Measurements from ENCODE around the gene TCEAL2. TPM values are rescaled to one million over a fixed set of nuclear protein-coding genes. Genes with fewer than 3 reads are reported as not detected.

The TCEAL2 gene
- total and polyA plus RNA-seq, 2 of the 8 experiments (the other 6 are each of a cell fraction or from before 2014, with no cell fraction given), result 15.1 TPM; not detected in 1

GRCh38 chrX:102129473-102129872 lies 4.0 kb downstream of the TCEAL2 start:
- H2BK12ac ChIP-seq (ENCODE audit: low read depth, low read length), result no peak overlapping the region
- H3K36me3 ChIP-seq (ENCODE audit: control insufficient read depth in 2 of 4, insufficient read depth in 4 of 4, low read length in 3 of 4), result no peaks in the 10 kb centered on the region
- WGBS, 2 experiments (ENCODE audit: extremely low coverage in 1 of 2, insufficient coverage in 1 of 2, insufficient read length in 1 of 2, insufficient replicate concordance in 2 of 2, low coverage in 1 of 2, low lambda C conversion rate in 2 of 2, missing lambda C conversion rate in 1 of 2), result 80% methylated on average over 1 of the region's 1 CpG; no CpG with 5 or more reads in 1 of the 2 experiments
- ChIA-PET CTCF (ENCODE audit: partially characterized antibody) (interaction anchor here (1.5 to 1.7 kb wide), 2 partner anchors 13 to 365 kb away, joined by 3 to 4 read pairs; no protein-coding TSS in a partner anchor), POLR2A (ENCODE audit: partially characterized antibody) (no interaction called here)
- H2AFZ ChIP-seq (ENCODE audit: low read length), result no peak overlapping the region
- H2BK15ac ChIP-seq (ENCODE audit: low read length), result no peak overlapping the region
- H2BK5ac ChIP-seq (ENCODE audit: low read depth, low read length), result no peak overlapping the region
- H3K4me1 ChIP-seq (replicated peaks in 1 of 4; ENCODE audit: control insufficient read depth in 3 of 4, insufficient read depth in 4 of 4, low read length in 3 of 4), result peaks cover 0 to 3% (median 0%) of the 10 kb centered on the region in 4 experiments; a peak in 1 of 7 replicates
- no peak for FAIRE-seq
- H2AK5ac ChIP-seq (ENCODE audit: low read depth, low read length), result no peak overlapping the region
- H3K23me2 ChIP-seq (ENCODE audit: low read depth, low read length), result peaks cover 5% of the 10 kb centered on the region; the same call in 1 of the 2 replicates
- H3K14ac ChIP-seq (ENCODE audit: insufficient read length), result no peak overlapping the region
- no peak overlapping the region for H4K5ac ChIP-seq (ENCODE audit: insufficient read length, low read depth, low read length)
- H2BK120ac ChIP-seq (replicated peaks; ENCODE audit: low read depth, low read length), result no peak overlapping the region
- H3K18ac ChIP-seq (ENCODE audit: extremely low read depth, low read length), result no peak overlapping the region
- H3K9ac ChIP-seq (replicated peaks in 1 of 4; ENCODE audit: extremely low read depth in 1 of 4, low read depth in 3 of 4, low read length in 3 of 4), result no peak overlapping the region
- H4K91ac ChIP-seq (replicated peaks; ENCODE audit: insufficient read length, low read length), result no peak overlapping the region
- H3K79me1 ChIP-seq (ENCODE audit: low read depth, low read length), result no peaks in the 10 kb centered on the region
- H3K56ac ChIP-seq (replicated peaks; ENCODE audit: insufficient read length, low read depth, low read length), result no peak overlapping the region
- no peaks in the 10 kb centered on the region for H3K79me2 ChIP-seq (ENCODE audit: control insufficient read depth in 1 of 2, insufficient read depth in 2 of 2, low read length in 2 of 2)
- H3K27me3 ChIP-seq (replicated peaks in 1 of 4; ENCODE audit: control insufficient read depth in 3 of 4, extremely low read depth in 1 of 4, insufficient read depth in 3 of 4, low read length in 3 of 4), result no peaks in the 10 kb centered on the region
- H2BK20ac ChIP-seq (ENCODE audit: low read length), result no peak overlapping the region
- H3K27ac ChIP-seq (ENCODE audit: low read depth, low read length), result no peak overlapping the region
- no peak overlapping the region for H3K23ac ChIP-seq (ENCODE audit: insufficient read length)
- H3K4me2 ChIP-seq (ENCODE audit: insufficient read depth in 1 of 2, low read depth in 2 of 2, low read length in 2 of 2), result no peak overlapping the region
- no peak overlapping the region for H4K8ac ChIP-seq (ENCODE audit: extremely low read depth, insufficient read depth, low read length)
- no peak overlapping the region for H3K4me3 ChIP-seq (ENCODE audit: extremely low read depth in 1 of 4, insufficient read depth in 2 of 4, low read depth in 3 of 4, low read length in 4 of 4)
- DNase-seq (ENCODE audit: low read depth in 1 of 2, low spot score in 2 of 2), result no peak
- no peaks in the 10 kb centered on the region for H4K20me1 ChIP-seq (replicated peaks in 1 of 2; ENCODE audit: control insufficient read depth in 1 of 2, insufficient read depth in 2 of 2, low read length in 2 of 2)
- H3K9me3 ChIP-seq (ENCODE audit: insufficient read depth in 2 of 2, low read depth in 1 of 2, low read length in 1 of 2), result peaks cover 10 to 27% of the 10 kb centered on the region in 2 experiments; a peak in 3 of 4 replicates
- TF ChIP-seq SAP30 (IDR thresholded peaks at IDR 0.05; ENCODE audit: insufficient read depth, insufficient replicate concordance, low read length) (no peak), TBP (IDR thresholded peaks at IDR 0.05; ENCODE audit: low read depth, low read length) (no peak), SP1 (IDR thresholded peaks at IDR 0.05; ENCODE audit: low read depth, low read length) (no peak), SP2 (IDR thresholded peaks at IDR 0.05; ENCODE audit: low read length) (no peak), ATF2 (IDR thresholded peaks at IDR 0.05; ENCODE audit: low read length) (no peak), SUZ12 (IDR thresholded peaks at IDR 0.05; ENCODE audit: low read length) (no peak), FOSL1 (IDR thresholded peaks at IDR 0.05; ENCODE audit: insufficient read depth, low read depth, low read length) (no peak), KDM5A (IDR thresholded peaks at IDR 0.05; ENCODE audit: low read length) (no peak), GTF2F1 (IDR thresholded peaks at IDR 0.05; ENCODE audit: borderline replicate concordance, low read depth, low read length) (no peak), GABPA (IDR thresholded peaks at IDR 0.05; ENCODE audit: borderline replicate concordance, insufficient read depth, low read length) (no peak)
- H3K4ac ChIP-seq (replicated peaks; ENCODE audit: insufficient read length, low read depth, low read length), result no peak overlapping the region

Measured in H1 (cell line).